ENCODE measurements around the gene TFDP1.

DNA sequence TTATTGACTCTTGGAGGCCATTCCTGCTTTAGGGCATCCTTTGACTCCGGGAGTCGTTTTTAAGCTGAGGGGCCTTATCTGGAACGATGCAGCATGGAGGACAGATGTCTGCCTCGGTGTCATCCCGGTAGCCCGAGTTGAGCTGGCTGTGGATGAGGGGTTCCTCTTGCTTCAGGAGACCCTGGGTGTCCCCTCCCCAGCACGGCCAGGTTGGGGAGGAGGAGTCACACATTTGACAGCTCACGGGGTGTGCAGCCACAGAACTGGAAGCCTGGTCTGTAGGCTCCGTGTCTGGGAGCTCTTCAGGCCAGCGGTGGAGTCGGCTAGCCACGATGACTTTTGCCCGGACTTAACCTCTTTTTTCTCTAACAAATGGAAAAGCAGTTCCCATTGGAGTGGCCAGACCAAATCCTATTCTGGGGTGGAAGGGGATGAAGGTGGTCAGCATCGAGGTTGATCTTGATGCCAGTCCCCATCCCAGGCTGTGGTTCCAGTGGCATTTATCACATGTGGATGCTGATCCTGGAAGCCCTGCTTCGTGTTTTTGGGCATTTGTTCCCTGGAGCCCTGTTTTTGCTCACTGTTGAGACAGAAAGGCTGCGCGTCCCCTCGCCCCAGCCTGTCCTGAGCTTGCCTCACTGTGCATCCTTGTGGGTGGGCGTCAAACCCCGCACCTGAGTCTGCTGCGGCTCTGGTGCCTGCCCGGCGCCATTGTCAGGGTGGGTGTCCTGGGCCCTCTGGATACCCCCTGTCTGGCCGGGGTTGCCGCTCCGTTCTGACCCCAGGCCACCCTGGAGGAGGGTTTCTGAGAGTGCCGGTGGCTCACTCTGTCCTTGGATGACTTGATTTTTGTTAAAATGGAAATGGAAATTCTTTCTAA, 12.0 kb downstream of the TFDP1 start:
- TF ChIP-seq, protein P1, sequence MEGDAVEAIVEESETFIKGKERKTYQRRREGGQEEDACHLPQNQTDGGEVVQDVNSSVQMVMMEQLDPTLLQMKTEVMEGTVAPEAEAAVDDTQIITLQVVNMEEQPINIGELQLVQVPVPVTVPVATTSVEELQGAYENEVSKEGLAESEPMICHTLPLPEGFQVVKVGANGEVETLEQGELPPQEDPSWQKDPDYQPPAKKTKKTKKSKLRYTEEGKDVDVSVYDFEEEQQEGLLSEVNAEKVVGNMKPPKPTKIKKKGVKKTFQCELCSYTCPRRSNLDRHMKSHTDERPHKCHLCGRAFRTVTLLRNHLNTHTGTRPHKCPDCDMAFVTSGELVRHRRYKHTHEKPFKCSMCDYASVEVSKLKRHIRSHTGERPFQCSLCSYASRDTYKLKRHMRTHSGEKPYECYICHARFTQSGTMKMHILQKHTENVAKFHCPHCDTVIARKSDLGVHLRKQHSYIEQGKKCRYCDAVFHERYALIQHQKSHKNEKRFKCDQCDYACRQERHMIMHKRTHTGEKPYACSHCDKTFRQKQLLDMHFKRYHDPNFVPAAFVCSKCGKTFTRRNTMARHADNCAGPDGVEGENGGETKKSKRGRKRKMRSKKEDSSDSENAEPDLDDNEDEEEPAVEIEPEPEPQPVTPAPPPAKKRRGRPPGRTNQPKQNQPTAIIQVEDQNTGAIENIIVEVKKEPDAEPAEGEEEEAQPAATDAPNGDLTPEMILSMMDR (IDR thresholded peaks at IDR 0.05; ENCODE audit: insufficient read depth, low read length): no peak
- TF ChIP-seq, protein P2, sequence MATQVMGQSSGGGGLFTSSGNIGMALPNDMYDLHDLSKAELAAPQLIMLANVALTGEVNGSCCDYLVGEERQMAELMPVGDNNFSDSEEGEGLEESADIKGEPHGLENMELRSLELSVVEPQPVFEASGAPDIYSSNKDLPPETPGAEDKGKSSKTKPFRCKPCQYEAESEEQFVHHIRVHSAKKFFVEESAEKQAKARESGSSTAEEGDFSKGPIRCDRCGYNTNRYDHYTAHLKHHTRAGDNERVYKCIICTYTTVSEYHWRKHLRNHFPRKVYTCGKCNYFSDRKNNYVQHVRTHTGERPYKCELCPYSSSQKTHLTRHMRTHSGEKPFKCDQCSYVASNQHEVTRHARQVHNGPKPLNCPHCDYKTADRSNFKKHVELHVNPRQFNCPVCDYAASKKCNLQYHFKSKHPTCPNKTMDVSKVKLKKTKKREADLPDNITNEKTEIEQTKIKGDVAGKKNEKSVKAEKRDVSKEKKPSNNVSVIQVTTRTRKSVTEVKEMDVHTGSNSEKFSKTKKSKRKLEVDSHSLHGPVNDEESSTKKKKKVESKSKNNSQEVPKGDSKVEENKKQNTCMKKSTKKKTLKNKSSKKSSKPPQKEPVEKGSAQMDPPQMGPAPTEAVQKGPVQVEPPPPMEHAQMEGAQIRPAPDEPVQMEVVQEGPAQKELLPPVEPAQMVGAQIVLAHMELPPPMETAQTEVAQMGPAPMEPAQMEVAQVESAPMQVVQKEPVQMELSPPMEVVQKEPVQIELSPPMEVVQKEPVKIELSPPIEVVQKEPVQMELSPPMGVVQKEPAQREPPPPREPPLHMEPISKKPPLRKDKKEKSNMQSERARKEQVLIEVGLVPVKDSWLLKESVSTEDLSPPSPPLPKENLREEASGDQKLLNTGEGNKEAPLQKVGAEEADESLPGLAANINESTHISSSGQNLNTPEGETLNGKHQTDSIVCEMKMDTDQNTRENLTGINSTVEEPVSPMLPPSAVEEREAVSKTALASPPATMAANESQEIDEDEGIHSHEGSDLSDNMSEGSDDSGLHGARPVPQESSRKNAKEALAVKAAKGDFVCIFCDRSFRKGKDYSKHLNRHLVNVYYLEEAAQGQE (IDR thresholded peaks at IDR 0.05; ENCODE audit: insufficient replicate concordance, low read depth): no peak
- TF ChIP-seq SPI1 (IDR thresholded peaks at IDR 0.05; ENCODE audit: borderline replicate concordance, low read depth) (no peak), POLR2AphosphoS5 (IDR thresholded peaks at IDR 0.05; ENCODE audit: low read depth) (no peak), GABPA (IDR thresholded peaks at IDR 0.05; ENCODE audit: low read depth) (no peak)

All from HL-60 (cell line).